HL-60/S4 treated with phorbol 12-myristate 13-acetate at 8.2 ng/mL for 4 days and 3 days (cell line): Measurements from ENCODE around the gene CCNB2.
"Not testable (repeated sequence)": the region's sequence is repeated elsewhere in the genome, so short reads cannot be mapped to it uniquely, and the experiment has no call there.

Experiments
- in situ Hi-C: fragments of 300-500 bp; cut with MboI; formaldehyde crosslinking; loops from 2 replicates; pipeline ENCODE4 v1.15.0; 2022; ENCODE audit warnings: low sequenced_read_pairs

The CCNB2 gene

GRCh38 chr15:59131969-59132562 lies 27.1 kb downstream of the CCNB2 start:
- in situ Hi-C loops = no loop called here

DNA sequence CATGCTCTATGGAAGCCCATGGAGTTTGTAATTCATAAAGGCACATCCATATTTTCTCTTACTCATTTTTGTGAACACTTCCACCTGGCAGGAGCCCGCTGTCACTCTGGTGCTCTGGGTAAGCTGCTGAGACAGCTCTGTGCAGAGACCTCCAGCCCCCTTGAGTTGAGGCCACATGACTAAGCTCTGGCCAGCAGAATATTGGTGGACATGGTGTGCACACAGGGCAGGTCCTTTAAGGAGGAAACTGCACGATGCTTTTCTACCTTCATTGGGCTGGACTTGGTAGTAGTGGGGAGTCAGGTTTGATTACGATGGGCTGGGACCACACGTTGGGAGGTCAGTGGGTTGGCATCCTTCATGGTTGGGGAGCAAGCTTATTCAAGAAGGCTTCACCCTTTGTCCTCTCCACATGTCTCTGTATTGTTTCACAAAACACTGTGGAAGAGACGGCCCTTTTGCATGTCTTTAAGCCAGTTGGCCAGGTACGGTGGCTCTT lies 29.0 kb downstream of the CCNB2 start:
- in situ Hi-C loops = no loop called here

DNA sequence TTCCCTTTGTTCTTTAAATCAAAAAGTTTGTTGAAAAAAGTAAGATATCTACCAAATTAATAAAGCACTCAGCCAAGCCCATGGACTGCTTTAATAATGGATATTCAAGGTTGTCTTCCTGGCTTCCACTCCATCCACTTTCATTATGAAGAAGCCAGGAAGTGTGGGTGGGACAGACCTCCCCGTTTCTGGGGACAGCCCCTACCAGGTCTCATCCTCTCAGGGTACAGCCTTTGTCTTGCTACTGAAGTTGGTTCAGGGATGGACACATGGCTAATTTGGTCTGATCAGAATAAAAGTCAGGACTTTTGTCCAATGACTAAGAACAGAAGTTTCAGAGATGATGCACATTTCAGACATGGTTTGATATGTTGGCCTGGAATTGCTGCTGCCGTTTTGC lies 32.6 kb downstream of the CCNB2 start:
- in situ Hi-C loops = no loop called here

DNA sequence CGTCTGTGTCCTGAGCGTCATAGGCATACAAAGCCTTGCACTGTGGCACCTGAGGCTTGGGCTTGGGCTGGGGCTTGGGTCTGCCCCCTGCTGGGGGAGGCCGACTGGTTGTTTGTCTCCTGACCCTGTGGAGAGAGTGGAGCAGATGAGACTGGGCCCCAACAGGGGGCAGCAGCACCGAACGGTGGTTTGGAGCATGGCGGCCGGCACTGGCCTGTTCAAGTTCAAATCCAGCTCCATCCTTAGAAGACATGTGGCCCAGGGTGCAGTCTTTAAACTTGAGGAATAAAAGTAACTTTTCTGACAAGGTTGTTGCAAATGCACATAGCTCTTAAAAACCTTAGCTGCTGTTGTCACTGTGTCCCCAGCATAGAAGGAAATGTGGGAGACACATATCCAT lies 33.3 kb downstream of the CCNB2 start:
- in situ Hi-C loops = no loop called here

DNA sequence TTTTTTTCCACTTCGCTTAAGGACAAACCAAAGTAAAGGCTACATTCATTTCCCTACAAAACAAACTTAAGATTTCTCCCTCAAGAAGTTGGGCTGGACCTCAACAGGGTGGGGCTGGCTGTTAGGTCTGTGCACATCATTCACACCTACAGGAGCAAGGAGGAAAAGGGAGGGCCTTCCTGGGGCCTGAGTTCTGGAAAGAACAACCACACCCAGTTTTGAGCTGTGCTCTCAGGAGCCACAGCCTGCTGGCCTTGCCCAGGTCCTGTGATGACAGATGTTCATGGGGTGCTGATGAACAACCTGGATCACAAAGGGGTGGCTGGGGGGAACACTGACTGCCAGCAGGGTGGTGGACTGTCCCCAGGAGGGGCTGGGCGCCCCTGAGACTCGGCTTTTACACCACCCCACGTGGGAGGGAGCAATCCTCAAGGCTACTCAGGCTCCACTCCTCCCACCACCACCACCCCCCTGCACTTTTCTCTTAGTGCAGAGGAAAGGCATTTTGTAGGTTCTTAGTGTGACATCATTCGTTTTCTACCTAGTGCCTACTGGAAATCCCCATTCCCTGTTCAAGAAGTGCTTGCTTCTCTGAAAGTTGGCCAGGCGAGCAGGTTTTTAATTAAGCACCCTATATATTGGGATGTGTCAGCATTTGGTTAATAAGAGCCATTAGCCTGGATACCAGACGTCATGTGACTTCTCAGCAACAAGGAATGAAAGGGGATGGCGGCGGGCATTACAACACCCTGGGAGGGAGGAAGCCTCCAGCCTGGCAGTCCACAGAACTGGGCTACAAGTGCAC lies 35.7 kb downstream of the CCNB2 start:
- in situ Hi-C loops = no loop called here

DNA sequence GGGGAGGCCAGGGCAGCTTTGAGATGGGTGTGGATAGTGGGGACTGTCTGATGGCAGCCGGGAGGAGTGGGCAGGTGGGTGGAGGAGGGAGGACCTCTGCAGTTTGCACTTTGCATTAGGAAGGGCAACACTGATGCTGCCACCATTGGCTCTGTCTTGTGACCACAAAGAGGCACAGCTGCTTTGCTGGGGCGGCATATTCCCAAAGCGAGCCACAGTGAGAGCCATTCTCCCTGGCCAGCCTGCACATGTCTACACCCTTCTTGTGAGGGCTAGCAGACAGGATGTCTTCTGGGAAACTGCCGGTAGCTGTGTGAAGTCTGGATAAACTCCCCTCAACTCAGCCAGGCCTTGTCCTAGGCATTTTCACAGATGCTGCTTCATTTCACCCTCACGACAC lies 38.3 kb downstream of the CCNB2 start:
- in situ Hi-C loops = no loop called here

GRCh38 chr15:59144594-59144993 lies 39.6 kb downstream of the CCNB2 start:
- in situ Hi-C loops = not testable (repeated sequence)

DNA sequence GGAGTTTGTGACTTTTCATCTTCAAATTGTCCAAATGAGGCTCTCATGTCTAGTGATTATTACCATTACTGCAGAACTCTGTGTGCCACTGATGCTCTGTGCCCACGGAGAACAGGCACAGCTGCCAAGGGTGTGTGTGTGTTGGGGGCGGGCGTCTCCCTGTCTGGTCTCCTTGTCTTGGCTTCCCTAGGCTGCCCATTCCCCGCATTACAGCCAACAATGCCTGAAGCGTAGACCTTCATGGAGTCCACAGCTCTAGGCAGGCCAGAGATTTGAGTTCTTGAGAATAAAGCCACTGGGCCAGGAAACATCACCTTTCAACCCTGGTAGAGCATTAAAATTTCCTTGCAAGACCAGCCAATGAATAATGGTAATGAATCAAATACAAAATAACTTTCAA lies 42.7 kb downstream of the CCNB2 start:
- in situ Hi-C loops = no loop called here

DNA sequence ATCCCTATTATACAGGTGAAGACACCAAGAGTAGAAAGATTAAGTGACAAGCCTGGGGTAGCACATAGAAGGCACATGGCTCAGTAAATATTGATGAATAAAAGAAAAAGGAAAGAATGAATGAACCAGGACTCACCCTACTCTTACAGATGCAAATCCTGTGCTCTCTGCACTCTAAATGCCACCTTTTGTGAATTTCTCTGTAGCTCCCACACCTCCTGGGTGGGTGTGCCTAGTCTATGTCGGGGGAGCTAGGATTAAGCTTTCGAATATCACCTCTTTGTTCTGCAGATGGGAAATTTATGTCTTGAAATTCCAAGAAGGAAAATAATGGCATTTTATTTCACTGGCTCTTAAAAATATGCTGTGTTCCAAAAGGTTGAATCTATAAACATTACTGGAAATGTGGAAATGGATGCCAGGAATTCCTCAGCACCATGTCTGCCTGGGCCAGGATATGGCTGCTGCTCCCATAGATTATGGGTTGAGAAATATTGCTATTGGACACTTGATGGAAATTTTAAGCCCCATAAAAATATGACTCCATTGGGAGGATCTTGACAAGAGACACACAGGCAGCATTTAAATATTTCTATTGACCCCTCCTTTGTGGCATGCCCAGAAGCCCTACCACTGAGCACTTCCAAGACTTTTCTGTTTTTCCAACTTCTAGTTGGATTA lies 43.3 kb downstream of the CCNB2 start:
- in situ Hi-C loops = no loop called here

GRCh38 chr15:59150185-59150584 lies 45.2 kb downstream of the CCNB2 start:
- in situ Hi-C loops = no loop called here

- in situ Hi-C loops = no loop called here
These were observed 47.9 kb downstream of the CCNB2 start for GRCh38 chr15:59152694-59153450.

DNA sequence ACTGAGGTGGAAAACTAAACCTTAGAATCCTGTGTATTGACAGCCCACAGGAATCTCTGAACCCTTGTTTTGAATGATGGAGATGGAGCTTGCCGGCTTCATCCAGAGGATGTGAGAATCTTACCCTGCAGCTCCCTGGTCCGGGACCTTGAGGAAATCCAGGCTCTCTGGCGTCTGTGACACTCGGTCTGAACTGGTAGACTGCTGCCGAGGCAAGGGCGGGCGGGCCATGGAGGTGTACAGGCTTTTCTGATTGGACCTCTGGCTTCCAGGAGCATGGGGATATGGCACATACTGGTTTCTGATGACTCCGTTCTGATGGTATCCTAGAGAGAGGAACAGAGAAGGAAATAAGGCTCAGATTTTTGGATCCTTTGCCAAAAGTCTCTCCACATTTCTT lies 48.5 kb downstream of the CCNB2 start:
- in situ Hi-C loops = no loop called here

DNA sequence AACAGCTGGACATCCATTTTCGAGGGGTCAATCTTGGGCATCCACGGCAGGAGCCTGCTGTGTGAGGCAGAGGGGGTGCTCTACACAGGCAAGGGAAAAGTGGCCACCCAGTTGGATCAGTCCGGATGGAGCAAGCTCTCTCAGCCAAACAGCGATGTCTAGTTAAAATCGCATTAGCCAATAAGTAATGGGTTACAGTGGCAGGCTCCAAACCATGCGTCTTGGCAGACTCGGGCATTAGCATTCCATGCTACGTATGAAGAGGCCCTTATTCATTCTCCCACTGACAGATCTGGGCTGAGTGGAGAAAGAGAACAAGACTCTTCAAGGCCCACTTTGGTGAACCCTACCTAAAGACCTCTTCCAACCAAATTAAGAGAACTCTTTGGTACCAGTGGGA lies 49.3 kb downstream of the CCNB2 start:
- in situ Hi-C loops = no loop called here

GRCh38 chr15:59155431-59155830 lies 50.5 kb downstream of the CCNB2 start:
- in situ Hi-C loops = no loop called here

DNA sequence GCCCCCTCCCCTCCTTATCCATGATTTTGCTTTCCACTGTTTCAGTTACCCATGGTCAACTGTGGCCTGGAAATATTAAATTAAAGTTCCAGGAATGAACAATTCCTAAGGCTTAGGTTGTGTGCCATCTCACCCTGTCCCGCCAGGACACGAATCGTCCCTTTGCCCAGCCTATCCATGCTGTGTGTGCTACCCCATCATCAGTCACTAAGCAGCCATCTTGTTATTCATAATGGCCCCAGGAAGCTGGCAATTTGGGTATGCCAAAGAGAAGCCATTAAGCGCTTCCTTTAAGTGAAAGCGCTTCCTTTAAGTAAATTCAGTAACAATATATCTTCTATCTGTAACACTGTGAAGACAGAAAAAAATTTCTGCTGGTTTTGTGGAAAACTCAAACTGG lies 52.5 kb downstream of the CCNB2 start:
- in situ Hi-C loops = no loop called here

- in situ Hi-C loops = no loop called here
These were observed 53.1 kb downstream of the CCNB2 start for GRCh38 chr15:59157840-59158700.

DNA sequence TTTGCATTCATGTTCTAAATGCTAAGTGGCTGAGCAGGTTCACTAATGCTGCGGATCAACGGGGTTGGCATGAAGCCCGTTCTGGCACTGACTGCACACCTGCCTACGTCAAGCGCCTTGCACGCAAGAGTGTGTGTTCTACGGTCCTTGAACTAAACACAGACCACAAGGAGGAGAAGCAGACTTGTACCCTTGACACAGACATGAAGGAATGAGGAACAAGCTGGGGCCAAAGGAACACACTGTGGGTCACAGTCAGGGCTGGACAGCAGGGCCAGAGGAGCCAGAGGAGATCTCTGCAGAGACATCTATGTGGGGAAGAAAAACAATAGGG lies 53.7 kb downstream of the CCNB2 start:
- in situ Hi-C loops = no loop called here

- in situ Hi-C loops = no loop called here
These were observed 54.3 kb downstream of the CCNB2 start for GRCh38 chr15:59159210-59159609.

DNA sequence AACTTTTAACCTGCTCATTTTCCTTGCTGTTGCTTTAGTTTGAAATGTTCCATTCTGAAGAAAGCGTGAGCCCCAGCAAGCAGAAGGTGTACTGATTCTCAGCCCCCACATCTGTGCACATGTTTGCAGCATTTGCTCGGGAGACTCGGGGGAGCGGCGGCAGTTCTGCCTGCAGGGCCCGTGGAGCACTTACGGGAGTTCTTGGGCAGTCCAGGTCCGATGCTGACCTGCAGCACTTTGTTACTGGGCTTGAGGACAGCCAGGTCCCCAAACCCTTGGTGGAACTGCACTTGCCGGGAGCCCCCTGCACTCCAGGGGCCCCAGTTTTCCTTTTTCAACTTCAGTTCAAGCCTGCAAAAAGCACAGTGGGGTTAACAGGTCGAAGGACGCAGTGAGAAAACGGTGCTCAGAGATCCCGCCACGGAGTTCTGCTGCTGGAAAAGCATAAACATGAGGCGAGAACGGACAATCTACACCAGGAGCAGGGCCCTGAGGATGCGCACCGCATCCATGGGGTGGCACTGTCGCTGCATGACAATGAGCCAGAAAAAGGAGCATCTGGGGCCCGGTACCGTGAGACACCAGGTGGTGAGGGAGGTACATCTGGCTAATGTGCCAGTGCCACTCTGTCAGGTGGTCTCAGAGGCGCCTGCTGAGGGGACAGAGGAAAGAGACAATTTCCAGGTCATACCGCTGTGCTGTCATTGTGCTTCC lies 56.1 kb downstream of the CCNB2 start:
- in situ Hi-C loops = loop anchor here (10.0 kb wide), 1 partner anchor 334 kb away; no protein-coding TSS in a partner anchor

GRCh38 chr15:59162080-59162479 lies 57.1 kb downstream of the CCNB2 start:
- in situ Hi-C loops = loop anchor here (10.0 kb wide), 1 partner anchor 333 kb away; no protein-coding TSS in a partner anchor
